IMR-90 (cell line): ENCODE results near the gene TAS2R10.

Experiments used
- CEBPB ChIP-seq: IDR thresholded peaks from 2 replicates; pipeline ENCODE4 v1.6.1; 2012; ENCODE audit warnings: low read depth, low read length, improper control_type of control experiment
- RFX5 ChIP-seq: IDR thresholded peaks from 2 replicates; pipeline ENCODE4 v1.8.0; 2012; ENCODE audit warnings: low read depth, mild to moderate bottlenecking, low read length, moderate library complexity
- TF ChIP-seq, protein P1 (sequence below): conservative IDR thresholded peaks from 2 replicates; pipeline ENCODE4 v1.5.1; 2012; ENCODE audit warnings: mild to moderate bottlenecking, low read depth, low read length, improper control_type of control experiment

DNA sequence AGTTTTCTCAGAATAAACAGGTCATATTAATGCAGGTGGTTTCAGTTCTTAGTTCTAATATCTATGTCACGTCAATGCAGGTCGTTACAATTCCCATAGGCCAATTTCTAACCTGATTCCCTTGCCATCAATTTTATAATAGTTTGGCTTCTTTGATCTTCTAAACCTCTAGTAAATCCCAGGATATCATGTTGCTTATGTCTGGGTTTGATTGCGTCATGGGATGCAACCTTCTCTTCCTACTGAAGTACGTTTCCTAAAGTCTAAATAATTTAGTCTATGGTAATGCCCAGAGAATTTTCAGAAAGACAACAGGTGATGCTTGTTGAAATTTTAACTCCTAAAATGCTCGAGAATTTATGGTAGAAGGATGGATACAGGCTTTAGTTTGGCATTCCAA is 42.9 kb downstream of the TAS2R10 start:
- TF ChIP-seq CEBPB = peak; percentile 73
- TF ChIP-seq, protein P1, sequence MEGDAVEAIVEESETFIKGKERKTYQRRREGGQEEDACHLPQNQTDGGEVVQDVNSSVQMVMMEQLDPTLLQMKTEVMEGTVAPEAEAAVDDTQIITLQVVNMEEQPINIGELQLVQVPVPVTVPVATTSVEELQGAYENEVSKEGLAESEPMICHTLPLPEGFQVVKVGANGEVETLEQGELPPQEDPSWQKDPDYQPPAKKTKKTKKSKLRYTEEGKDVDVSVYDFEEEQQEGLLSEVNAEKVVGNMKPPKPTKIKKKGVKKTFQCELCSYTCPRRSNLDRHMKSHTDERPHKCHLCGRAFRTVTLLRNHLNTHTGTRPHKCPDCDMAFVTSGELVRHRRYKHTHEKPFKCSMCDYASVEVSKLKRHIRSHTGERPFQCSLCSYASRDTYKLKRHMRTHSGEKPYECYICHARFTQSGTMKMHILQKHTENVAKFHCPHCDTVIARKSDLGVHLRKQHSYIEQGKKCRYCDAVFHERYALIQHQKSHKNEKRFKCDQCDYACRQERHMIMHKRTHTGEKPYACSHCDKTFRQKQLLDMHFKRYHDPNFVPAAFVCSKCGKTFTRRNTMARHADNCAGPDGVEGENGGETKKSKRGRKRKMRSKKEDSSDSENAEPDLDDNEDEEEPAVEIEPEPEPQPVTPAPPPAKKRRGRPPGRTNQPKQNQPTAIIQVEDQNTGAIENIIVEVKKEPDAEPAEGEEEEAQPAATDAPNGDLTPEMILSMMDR = no peak
- no peak for TF ChIP-seq RFX5
